Fibroblast of lung (primary cell): ENCODE data around the gene PYROXD2. TPM values are rescaled to one million over a fixed set of nuclear protein-coding genes. Genes with fewer than 3 reads are reported as not detected.

ENCODE experiments used
- DNase-seq, 2 donors: peaks; one replicate each; pipeline versions ENCODE4 v3.0.0 to v3.0.0-alpha.2; 2010; ENCODE audit warnings: low read depth in 2 of 2
- H2AFZ ChIP-seq: 2 replicates; pipeline ENCODE4 v1.5.1; 2012; ENCODE audit warnings: low read length, control low read depth, inconsistent platforms
- H3K27ac ChIP-seq: 2 replicates; pipeline ENCODE4 v1.5.1; 2011; ENCODE audit warnings: low read length, control low read depth; ENCODE audit not compliant: insufficient read depth
- H3K27me3 ChIP-seq: 2 replicates; pipeline ENCODE4 v1.5.1; 2011; ENCODE audit warnings: mild to moderate bottlenecking, low read length; ENCODE audit not compliant: control insufficient read depth, insufficient read depth
- H3K36me3 ChIP-seq: 2 replicates; pipeline ENCODE4 v1.5.1; 2011; ENCODE audit warnings: low read length; ENCODE audit not compliant: control insufficient read depth, insufficient read depth
- H3K4me1 ChIP-seq: 2 replicates; pipeline ENCODE4 v1.5.1; 2011; ENCODE audit warnings: low read length; ENCODE audit not compliant: control insufficient read depth, insufficient read depth; ENCODE audit errors: extremely low read depth
- H3K4me2 ChIP-seq: 2 replicates; pipeline ENCODE4 v1.5.1; 2011; ENCODE audit warnings: low read length, control low read depth; ENCODE audit not compliant: insufficient read depth; ENCODE audit errors: extremely low read depth
- H3K4me3 ChIP-seq, 4 experiments: fragments of 200-600 bp in 1 of 4; sonication (generic) in 1 of 4; replicated peaks in 1 of 4; 2 replicates each; pipeline ENCODE4 v1.5.1; 2011 to 2016; ENCODE audit warnings: low read length in 4 of 4, low read depth in 3 of 4, mild to moderate bottlenecking in 3 of 4, control low read depth in 2 of 4, inconsistent platforms in 1 of 4, mixed read lengths in 1 of 4; ENCODE audit not compliant: insufficient read depth in 1 of 4; ENCODE audit errors: control extremely low read depth in 1 of 4
- H3K79me2 ChIP-seq: 2 replicates; pipeline ENCODE4 v1.5.1; 2012; ENCODE audit warnings: mild to moderate bottlenecking, low read length, inconsistent platforms; ENCODE audit not compliant: control insufficient read depth, insufficient read depth
- H3K9ac ChIP-seq: 2 replicates; pipeline ENCODE4 v1.5.1; 2011; ENCODE audit warnings: mild to moderate bottlenecking, low read length, control low read depth; ENCODE audit not compliant: insufficient read depth
- H3K9me3 ChIP-seq: 2 replicates; pipeline ENCODE4 v1.5.1; 2012; ENCODE audit warnings: low read depth, low read length; ENCODE audit not compliant: control insufficient read depth, insufficient read depth
- H4K20me1 ChIP-seq: 2 replicates; pipeline ENCODE4 v1.5.1; 2011; ENCODE audit warnings: low read length; ENCODE audit not compliant: control insufficient read depth, insufficient read depth; ENCODE audit errors: extremely low read depth
- CTCF ChIP-seq, 2 donors: IDR thresholded peaks in 1 of 2; conservative IDR thresholded peaks in 1 of 2; 1 replicate in 1 of 2; 2 replicates in 1 of 2; pipeline ENCODE4 v1.5.1; 2011 to 2012; ENCODE audit warnings: low read length in 2 of 2, control low read depth in 1 of 2, inconsistent platforms in 1 of 2, low read depth in 1 of 2, mild to moderate bottlenecking in 1 of 2
- EZH2 ChIP-seq: IDR thresholded peaks from 2 replicates; pipeline ENCODE4 v1.5.1; 2012; ENCODE audit warnings: low read length, control low read depth, mild to moderate bottlenecking; ENCODE audit errors: missing control alignments
- polyA plus RNA-seq, 2 donors: library from polyadenylated mRNA; depleted of rRNA in 1 of 2; stranded (reverse) in 1 of 2; unstranded in 1 of 2; fragments of >200 nt; gene quantifications; 2 replicates each; pipeline ENCODE4 v1.2.1, GENCODE V29; 2011 to 2012; ENCODE audit warnings: missing spikeins in 1 of 2
- total RNA-seq: library from RNA; depleted of rRNA; stranded (reverse); fragments of >200 nt; gene quantifications from 2 replicates; pipeline ENCODE4 v1.2.1, GENCODE V29; 2014

Gene PYROXD2
- total and polyA plus RNA-seq, 2 donors (not counting 1 experiment from before 2014, with no cell fraction given) = 8.7 to 16.0 TPM

GRCh38 chr10:98368644-98369043, 46.3 kb downstream of the PYROXD2 start:
- no peaks in the 10 kb centered on the region for H3K9me3 ChIP-seq
- no peaks in the 10 kb centered on the region for H3K27me3 ChIP-seq
- no peak overlapping the region for H3K4me2 ChIP-seq
- H3K27ac ChIP-seq = no peak overlapping the region
- DNase-seq = no peak
- H3K36me3 ChIP-seq = no peaks in the 10 kb centered on the region
- no peak overlapping the region for H2AFZ ChIP-seq
- H4K20me1 ChIP-seq = no peaks in the 10 kb centered on the region
- H3K4me3 ChIP-seq = no peak overlapping the region
- H3K4me1 ChIP-seq = peaks cover 3% of the 10 kb centered on the region
- no peaks in the 10 kb centered on the region for H3K79me2 ChIP-seq
- TF ChIP-seq CTCF (conservative IDR thresholded peaks at IDR 0.05 in 1 of 2, IDR thresholded peaks at IDR 0.05 in 1 of 2; ENCODE audit: low read depth in 1 of 2, low read length in 2 of 2) (no peak), EZH2 (no peak)
- no peak overlapping the region for H3K9ac ChIP-seq

- H3K27me3 ChIP-seq = no peaks in the 10 kb centered on the region
- H3K9me3 ChIP-seq = no peaks in the 10 kb centered on the region
- H2AFZ ChIP-seq = no peak overlapping the region
- no peaks in the 10 kb centered on the region for H3K36me3 ChIP-seq
- no peaks in the 10 kb centered on the region for H3K79me2 ChIP-seq
- H3K9ac ChIP-seq = no peak overlapping the region
- H3K4me2 ChIP-seq = no peak overlapping the region
- H3K4me3 ChIP-seq = no peak overlapping the region
- peaks cover 3% of the 10 kb centered on the region for H3K4me1 ChIP-seq
- DNase-seq = no peak
- H4K20me1 ChIP-seq = no peaks in the 10 kb centered on the region
- H3K27ac ChIP-seq = no peak overlapping the region
- TF ChIP-seq CTCF (conservative IDR thresholded peaks at IDR 0.05 in 1 of 2, IDR thresholded peaks at IDR 0.05 in 1 of 2; ENCODE audit: low read depth in 1 of 2, low read length in 2 of 2) (no peak), EZH2 (no peak)
Observed at GRCh38 chr10:98367604-98368451, 47.2 kb downstream of the PYROXD2 start.

- H3K27me3 ChIP-seq = no peaks in the 10 kb centered on the region
- H4K20me1 ChIP-seq = no peaks in the 10 kb centered on the region
- no peaks in the 10 kb centered on the region for H3K9me3 ChIP-seq
- no peak for DNase-seq
- no peaks in the 10 kb centered on the region for H3K79me2 ChIP-seq
- H3K27ac ChIP-seq = no peak overlapping the region
- TF ChIP-seq EZH2 (no peak), CTCF (conservative IDR thresholded peaks at IDR 0.05 in 1 of 2, IDR thresholded peaks at IDR 0.05 in 1 of 2; ENCODE audit: low read depth in 1 of 2, low read length in 2 of 2) (no peak)
- H2AFZ ChIP-seq = no peak overlapping the region
- H3K36me3 ChIP-seq = no peaks in the 10 kb centered on the region
- peaks cover 6% of the 10 kb centered on the region for H3K4me1 ChIP-seq
- no peak overlapping the region for H3K4me2 ChIP-seq
- no peak overlapping the region for H3K4me3 ChIP-seq
- no peak overlapping the region for H3K9ac ChIP-seq
Observed at GRCh38 chr10:98366062-98366530, 48.9 kb downstream of the PYROXD2 start.
